Erythroblast (primary cell): ENCODE results near the gene GFI1B.

Source experiments
- GATA1 ChIP-seq: IDR thresholded peaks from 2 replicates; pipeline ENCODE4 v1.6.1; 2011; ENCODE audit warnings: low read depth, mild to moderate bottlenecking, control low read depth, low read length, moderate library complexity
- POLR2A ChIP-seq: IDR thresholded peaks from 2 replicates; pipeline ENCODE4 v1.6.1; 2011; ENCODE audit warnings: mild to moderate bottlenecking, low read length

- peak; percentile 85 for TF ChIP-seq POLR2A
- TF ChIP-seq GATA1, result no peak
Measured at GRCh38 chr9:133030317-133031129, 52.0 kb downstream of the GFI1B start, which contains the start of gene GTF3C5.
